Stimulated activated CD4-positive, alpha-beta T cell treated with anti-CD3 and anti-CD28 coated beads, Interleukin-12 subunit alpha, Interleukin-12 subunit beta, amount 100 ng/mL, for 4 hours (primary cell): ENCODE data around the gene MAD1L1.

ENCODE experiments used
- DNase-seq: peaks from one replicate; pipeline ENCODE4 v3.0.0-alpha.2; 2020

The MAD1L1 gene

GRCh38 chr7:1902231-1902855, 330.4 kb downstream of the MAD1L1 start:
- no peak for DNase-seq

- no peak for DNase-seq
These were observed 331.1 kb downstream of the MAD1L1 start for GRCh38 chr7:1901431-1902210.

GRCh38 chr7:1900847-1901246, 331.9 kb downstream of the MAD1L1 start:
- DNase-seq: no peak

GRCh38 chr7:1899951-1900762, 332.6 kb downstream of the MAD1L1 start:
- DNase-seq: no peak

- no peak for DNase-seq
These were observed 333.5 kb downstream of the MAD1L1 start for GRCh38 chr7:1899196-1899595.

- no peak for DNase-seq
These were observed 334.0 kb downstream of the MAD1L1 start for GRCh38 chr7:1898628-1899185.

GRCh38 chr7:1897861-1898627, 334.7 kb downstream of the MAD1L1 start:
- DNase-seq: no peak

- no peak for DNase-seq
These were observed 335.5 kb downstream of the MAD1L1 start for GRCh38 chr7:1897076-1897860.

GRCh38 chr7:1895664-1896515, 336.9 kb downstream of the MAD1L1 start:
- no peak for DNase-seq

- no peak for DNase-seq
These were observed 337.7 kb downstream of the MAD1L1 start for GRCh38 chr7:1894906-1895663.

- no peak for DNase-seq
These were observed 338.3 kb downstream of the MAD1L1 start for GRCh38 chr7:1894313-1894900.

GRCh38 chr7:1893451-1893850, 339.3 kb downstream of the MAD1L1 start:
- no peak for DNase-seq

GRCh38 chr7:1893036-1893435, 339.7 kb downstream of the MAD1L1 start:
- DNase-seq: no peak

GRCh38 chr7:1892011-1892965, 340.5 kb downstream of the MAD1L1 start:
- no peak for DNase-seq

- no peak for DNase-seq
These were observed 342.2 kb downstream of the MAD1L1 start for GRCh38 chr7:1890289-1891235.

GRCh38 chr7:1889556-1890181, 343.1 kb downstream of the MAD1L1 start:
- DNase-seq: no peak

- no peak for DNase-seq
These were observed 343.7 kb downstream of the MAD1L1 start for GRCh38 chr7:1889091-1889490.
